Inflammatory macrophage treated with lipopolysaccharide for 4 hours (primary cell): ENCODE data around the gene SH3BP5L.
"Not testable (repeated sequence)": the region's sequence is repeated elsewhere in the genome, so short reads cannot be mapped to it uniquely, and the experiment has no call there.

Source experiments
- DNase-seq: peaks from one replicate; pipeline ENCODE4 v3.0.0-alpha.2; 2020

SH3BP5L gene

DNA sequence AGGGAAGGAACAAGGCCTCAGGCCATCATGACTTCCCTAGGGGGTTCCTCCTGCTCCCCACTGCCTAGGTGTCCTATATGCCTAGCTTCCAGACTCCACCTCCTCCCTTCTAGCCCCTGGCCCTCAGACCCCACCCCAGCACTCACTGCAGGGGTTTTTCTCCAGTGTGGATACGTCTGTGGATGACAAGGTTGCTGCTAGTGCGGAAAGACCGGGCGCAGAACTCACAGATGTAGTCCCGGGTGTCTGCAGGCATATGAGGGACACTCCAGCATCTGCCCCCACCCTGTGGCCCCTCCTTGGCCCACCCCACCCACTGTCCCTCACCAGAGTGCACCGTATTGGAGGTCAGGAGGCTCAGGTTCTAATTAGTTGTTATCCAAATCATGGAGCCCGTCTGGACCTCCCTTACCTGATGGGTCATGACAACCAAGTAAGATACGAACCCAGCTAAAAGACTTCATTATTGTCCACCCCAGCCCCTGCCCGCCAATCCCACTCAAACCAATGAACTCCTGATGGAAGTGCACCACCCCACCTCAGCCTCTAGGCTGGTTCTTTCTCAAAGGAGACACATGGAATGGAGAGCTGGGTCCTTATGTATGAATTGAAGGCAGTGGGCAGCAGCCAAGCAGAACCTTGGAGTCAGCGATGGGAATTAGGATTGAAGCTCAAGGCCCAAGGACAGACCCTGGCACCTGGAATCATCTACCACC, 25.0 kb upstream of the SH3BP5L start:
- no peak for DNase-seq

DNA sequence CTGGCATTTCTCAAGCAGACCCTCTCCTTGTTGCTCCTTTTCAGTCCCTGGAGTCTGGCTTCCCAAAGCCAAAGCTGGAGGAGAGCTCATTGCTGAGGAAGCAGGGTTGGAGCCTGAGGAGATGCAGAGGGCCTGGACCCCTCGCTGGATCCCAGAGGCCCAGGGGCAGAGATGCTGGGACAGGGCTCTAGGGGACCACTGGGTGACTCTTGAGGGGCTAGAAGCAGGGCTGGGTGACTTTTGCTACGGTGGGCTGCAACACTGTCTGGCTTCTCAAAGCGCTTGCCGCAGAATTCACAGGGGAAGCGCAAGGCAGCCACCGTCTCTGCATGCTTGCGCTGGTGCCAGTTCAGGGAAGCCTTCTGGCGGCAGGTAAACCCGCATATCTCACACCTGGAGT, 24.4 kb upstream of the SH3BP5L start:
- DNase-seq = no peak

- DNase-seq = no peak
Measured at GRCh38 chr1:248849637-248850036, 23.9 kb upstream of the SH3BP5L start.

DNA sequence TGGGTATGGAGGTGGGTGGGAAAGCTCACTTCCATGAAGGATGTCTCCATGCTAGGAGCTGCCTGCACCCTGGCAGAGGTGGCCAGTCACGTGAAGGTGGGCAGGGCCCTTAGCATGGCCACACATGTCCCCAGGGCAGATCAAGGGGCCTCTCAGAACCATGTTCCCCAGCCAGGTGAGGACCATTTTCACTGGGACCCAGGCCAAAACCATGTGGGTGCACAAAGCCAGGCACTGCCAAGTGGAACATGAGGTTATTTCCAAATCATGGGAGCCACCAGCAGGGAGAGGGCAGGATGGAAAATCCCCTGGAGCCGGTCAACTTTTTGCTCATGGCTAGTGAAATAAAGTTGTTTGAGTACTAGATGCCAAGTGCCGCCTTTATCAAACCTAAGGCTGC, 23.4 kb upstream of the SH3BP5L start:
- DNase-seq = no peak

DNA sequence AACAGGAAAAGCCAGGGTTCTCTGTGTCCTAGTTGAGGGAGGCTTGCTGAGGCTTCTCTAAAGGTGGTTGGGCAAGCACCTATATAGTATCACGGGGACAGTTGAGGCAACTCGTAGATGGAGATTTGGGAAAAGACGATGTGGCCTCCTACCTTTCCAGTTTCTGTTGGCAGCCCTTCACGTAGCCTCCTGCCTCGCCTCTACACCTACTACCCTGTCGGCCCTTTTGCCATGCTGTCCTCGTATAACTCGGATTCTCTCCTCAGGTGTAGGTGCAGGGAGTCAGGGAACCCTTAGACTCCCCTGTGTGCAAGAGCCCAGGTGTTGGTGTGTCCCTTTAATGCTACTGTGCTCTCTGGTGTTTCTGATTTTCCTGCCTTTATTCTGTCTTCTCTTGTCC, 22.9 kb upstream of the SH3BP5L start:
- no peak for DNase-seq

GRCh38 chr1:248847956-248848561, 22.3 kb upstream of the SH3BP5L start:
- no peak for DNase-seq

DNA sequence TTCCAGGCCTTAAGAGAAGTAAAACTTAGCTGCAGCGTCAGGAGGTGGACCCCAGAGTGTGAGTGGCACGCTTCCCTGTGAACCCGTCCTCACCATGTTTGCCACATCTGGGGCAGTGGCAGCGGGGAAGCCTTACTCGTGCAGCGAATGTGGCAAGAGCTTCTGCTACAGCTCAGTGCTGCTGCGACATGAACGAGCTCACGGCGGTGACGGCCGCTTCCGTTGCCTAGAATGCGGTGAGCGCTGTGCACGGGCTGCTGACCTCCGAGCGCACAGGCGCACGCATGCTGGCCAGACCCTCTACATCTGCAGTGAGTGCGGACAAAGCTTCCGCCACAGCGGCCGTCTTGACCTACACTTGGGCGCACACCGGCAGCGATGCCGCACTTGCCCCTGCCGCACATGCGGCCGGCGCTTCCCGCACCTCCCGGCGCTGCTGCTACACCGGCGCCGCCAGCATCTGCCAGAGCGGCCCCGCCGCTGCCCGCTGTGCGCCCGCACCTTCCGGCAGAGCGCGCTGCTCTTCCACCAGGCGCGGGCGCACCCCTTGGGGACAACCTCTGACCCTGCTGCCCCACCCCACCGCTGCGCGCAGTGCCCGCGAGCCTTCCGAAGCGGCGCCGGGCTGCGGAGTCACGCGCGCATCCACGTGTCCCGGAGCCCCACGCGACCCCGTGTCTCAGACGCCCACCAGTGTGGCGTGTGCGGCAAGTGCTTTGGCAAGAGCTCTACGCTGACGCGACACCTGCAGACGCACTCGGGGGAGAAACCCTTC, 21.7 kb upstream of the SH3BP5L start:
- DNase-seq = no peak

GRCh38 chr1:248844526-248844925, 18.8 kb upstream of the SH3BP5L start:
- no peak for DNase-seq

DNA sequence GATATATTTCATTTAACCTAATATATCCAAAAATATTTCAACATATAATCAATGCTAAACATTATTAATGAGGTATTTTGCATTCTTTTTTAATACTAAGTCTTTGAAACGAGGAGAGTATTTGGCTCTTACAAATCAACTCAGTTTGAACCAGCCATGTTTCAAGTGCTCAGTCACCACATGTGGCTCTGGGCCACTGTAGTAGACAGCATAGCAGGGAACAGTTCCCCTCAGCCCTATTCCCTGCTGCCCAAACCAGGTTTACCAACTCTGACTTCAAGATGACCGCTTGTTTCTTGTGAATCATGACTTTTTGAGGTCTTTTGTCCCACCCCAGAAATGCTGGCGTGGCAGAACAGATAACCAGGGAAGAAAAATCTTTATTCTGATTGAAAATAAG, 18.0 kb upstream of the SH3BP5L start:
- DNase-seq = no peak

- DNase-seq = peak; percentile 20
Measured at GRCh38 chr1:248842781-248843331, 17.1 kb upstream of the SH3BP5L start.

- DNase-seq = peak; percentile 38
Measured at GRCh38 chr1:248841702-248842395, 16.1 kb upstream of the SH3BP5L start.

DNA sequence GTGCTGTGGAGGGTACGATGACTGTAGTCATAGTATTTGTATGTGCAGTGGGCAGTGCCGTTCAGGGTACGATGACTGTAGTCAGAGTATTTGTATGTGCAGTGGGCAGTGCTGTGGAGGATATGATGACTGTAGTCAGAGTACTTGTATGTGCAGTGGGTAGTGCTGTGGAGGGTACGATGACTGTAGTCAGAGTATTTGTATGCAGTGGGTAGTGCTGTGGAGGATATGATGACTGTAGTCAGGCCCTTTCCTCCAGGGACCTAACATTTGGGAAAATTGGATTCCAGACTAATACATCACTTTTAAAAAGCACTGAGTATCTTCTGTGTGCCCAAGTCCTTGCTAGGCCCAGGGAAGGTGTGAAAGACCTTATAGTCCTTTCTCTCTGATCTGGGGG, 15.2 kb upstream of the SH3BP5L start:
- DNase-seq = no peak

DNA sequence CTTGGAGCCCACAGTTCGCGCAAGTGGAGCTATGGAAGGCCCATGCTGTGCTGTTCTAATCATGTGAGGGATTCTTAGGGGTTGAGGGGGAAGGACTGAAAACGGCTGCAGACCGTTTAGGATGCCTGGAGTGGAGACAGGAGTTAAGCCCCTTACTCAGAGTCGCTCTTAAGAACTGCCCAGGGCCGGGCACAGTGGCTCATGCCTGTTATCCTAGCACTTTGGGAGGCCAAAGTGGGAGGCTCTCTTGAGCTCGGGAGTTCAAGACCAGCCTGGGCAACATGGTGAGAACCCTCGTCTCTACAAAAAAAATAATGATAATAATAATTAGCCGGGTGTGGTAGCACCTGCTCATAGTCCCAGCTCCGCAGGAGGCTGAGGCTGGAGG, 13.4 kb upstream of the SH3BP5L start:
- DNase-seq = no peak

GRCh38 chr1:248838357-248839167, 12.8 kb upstream of the SH3BP5L start:
- peak; percentile 96 for DNase-seq

- DNase-seq = peak; percentile 99
Measured at GRCh38 chr1:248837781-248838356, 12.2 kb upstream of the SH3BP5L start, which contains the start of gene ZNF672. Gene ZNF672, plus strand, starts transcription at chr1:248838224. Its CDS starts 9,051 bp downstream, at chr1:248847275.

DNA sequence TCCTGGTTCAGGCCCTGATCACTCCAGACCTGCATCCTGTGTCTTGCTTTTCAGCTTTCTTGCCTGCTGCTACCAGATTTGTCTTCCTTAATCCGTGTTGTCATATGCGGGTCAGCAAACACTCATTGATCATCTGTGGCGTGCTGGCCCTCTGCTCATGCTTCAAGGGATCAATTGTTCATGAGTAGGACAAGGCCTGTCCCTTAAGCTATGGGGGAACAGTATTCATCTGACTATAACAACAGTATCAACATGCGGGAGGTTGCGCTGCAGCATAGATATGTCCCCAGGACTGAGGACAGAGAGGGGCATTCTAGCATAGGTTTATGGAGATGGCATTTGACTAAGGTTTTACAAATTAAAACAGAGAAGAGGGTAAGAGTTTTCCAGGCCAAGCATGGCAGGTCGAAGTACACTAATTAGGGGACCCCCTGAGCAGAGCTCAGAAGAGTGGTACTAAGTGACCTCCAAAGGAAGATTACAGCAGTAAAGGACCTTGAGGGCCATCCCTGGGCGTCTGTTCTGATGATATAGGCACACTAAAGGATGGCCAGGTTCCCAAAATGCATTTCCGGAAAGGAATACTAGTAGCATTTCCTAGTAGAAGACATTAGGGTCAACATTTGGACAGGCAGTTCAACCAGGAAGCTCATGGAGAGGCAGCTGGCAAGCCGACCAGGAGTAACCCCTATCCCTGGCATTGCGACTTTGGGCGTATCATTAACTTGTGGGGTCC, 11.5 kb upstream of the SH3BP5L start:
- no peak for DNase-seq

- DNase-seq = peak; percentile 40
Measured at GRCh38 chr1:248834343-248834940, 8.7 kb upstream of the SH3BP5L start.

DNA sequence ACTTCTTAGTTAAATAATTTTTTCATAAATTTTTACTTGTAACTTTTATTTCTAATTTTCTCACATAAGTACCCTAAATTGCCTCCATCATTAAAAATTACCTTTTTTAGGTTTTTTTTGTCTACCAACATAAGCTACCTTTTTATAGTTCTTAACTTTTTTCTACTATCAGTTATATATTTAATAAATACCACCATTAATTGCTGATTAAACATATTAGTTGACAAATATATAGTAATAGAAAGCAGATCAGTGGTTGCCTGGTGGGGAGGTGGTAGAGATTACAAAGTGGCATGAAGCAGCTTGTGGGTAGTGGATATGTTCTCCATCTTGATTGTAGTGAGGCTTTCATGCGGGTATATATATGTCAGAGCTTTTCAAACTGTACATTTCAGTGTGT, 6.1 kb upstream of the SH3BP5L start:
- DNase-seq = no peak

DNA sequence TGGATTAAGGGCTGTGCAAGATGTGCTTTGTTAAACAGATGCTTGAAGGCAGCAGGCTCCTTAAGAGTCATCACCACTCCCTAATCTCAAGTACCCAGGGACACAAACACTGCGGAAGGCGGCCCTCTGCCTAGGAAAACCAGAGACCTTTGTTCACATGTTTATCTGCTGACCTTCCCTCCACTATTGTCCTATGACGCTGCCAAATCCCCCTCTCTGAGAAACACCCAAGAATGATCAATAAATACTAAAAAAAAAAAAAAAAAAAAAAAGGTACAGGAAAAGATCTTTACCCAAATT, 5.0 kb upstream of the SH3BP5L start:
- not testable (repeated sequence) for DNase-seq

- peak; percentile 90 for DNase-seq
Measured at GRCh38 chr1:248828845-248829244, 3.1 kb upstream of the SH3BP5L start.

DNA sequence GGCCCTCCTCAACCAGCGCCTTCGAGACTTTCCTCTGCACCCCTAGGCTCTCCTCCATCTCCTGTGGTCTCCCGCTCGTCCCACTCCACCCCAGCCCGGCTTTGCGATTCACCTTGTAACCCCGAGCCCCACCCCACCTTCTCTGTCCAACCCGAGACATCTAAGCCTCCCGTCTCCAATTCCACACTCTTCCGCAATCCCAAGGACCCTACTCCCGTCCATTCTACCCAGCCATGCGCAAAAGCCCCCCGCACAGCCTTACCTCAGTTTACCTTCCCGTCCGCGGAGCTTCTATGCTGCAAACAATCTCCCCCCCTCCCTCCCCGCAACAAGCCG, 174 bp downstream of the SH3BP5L start:
- DNase-seq = no peak
